ENCODE results near the gene TM9SF2.

DNA sequence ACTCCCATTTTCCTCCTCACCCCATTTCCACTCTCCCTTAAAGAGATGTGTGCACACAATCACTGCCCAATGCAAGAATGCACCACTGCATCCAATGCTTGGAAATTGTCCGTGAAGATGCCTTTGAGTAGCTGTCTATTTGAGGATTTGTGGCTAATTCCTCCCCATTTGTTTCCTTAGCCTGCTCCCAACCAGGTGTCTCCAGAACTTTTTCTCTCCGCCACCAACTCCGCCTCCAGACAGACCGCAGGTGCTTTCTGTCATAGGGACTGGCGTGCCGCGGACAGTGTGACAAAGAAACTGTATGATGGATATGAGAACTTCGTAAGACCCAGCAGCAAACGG lies 461 bp upstream of the TM9SF2 start:
- no peak for TF ChIP-seq RAD21 (IDR thresholded peaks at IDR 0.05; ENCODE audit: low read length)
- TF ChIP-seq, protein P1, sequence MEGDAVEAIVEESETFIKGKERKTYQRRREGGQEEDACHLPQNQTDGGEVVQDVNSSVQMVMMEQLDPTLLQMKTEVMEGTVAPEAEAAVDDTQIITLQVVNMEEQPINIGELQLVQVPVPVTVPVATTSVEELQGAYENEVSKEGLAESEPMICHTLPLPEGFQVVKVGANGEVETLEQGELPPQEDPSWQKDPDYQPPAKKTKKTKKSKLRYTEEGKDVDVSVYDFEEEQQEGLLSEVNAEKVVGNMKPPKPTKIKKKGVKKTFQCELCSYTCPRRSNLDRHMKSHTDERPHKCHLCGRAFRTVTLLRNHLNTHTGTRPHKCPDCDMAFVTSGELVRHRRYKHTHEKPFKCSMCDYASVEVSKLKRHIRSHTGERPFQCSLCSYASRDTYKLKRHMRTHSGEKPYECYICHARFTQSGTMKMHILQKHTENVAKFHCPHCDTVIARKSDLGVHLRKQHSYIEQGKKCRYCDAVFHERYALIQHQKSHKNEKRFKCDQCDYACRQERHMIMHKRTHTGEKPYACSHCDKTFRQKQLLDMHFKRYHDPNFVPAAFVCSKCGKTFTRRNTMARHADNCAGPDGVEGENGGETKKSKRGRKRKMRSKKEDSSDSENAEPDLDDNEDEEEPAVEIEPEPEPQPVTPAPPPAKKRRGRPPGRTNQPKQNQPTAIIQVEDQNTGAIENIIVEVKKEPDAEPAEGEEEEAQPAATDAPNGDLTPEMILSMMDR (conservative IDR thresholded peaks at IDR 0.05; ENCODE audit: low read depth, low read length) = no peak
- no peak for TF ChIP-seq MXI1 (IDR thresholded peaks at IDR 0.05; ENCODE audit: borderline replicate concordance, low read depth, low read length)
- TF ChIP-seq CEBPB (IDR thresholded peaks at IDR 0.05; ENCODE audit: low read depth, low read length) = no peak
- no peak for TF ChIP-seq MAFK (IDR thresholded peaks at IDR 0.05; ENCODE audit: low read depth, low read length)
- TF ChIP-seq RFX5 (IDR thresholded peaks at IDR 0.05; ENCODE audit: low read depth, low read length) = no peak
- no peak for TF ChIP-seq POLR2A (IDR thresholded peaks at IDR 0.05; ENCODE audit: low read depth, low read length)
- no peak for TF ChIP-seq SMC3 (IDR thresholded peaks at IDR 0.05; ENCODE audit: low read depth, low read length)
- TF ChIP-seq FOS (IDR thresholded peaks at IDR 0.05; ENCODE audit: low read depth, low read length) = no peak
- TF ChIP-seq CHD1 (IDR thresholded peaks at IDR 0.05; ENCODE audit: low read depth, low read length) = no peak
- no peak for TF ChIP-seq RCOR1 (IDR thresholded peaks at IDR 0.05; ENCODE audit: insufficient replicate concordance, low read length)
- TF ChIP-seq MAZ (IDR thresholded peaks at IDR 0.05; ENCODE audit: borderline replicate concordance, low read depth, low read length) = no peak
- TF ChIP-seq, protein P2, sequence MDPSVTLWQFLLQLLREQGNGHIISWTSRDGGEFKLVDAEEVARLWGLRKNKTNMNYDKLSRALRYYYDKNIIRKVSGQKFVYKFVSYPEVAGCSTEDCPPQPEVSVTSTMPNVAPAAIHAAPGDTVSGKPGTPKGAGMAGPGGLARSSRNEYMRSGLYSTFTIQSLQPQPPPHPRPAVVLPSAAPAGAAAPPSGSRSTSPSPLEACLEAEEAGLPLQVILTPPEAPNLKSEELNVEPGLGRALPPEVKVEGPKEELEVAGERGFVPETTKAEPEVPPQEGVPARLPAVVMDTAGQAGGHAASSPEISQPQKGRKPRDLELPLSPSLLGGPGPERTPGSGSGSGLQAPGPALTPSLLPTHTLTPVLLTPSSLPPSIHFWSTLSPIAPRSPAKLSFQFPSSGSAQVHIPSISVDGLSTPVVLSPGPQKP (IDR thresholded peaks at IDR 0.05; ENCODE audit: borderline replicate concordance, low read depth, low read length) = no peak
